DMS114 treated with DMSO at 0.1 percent for 48 hours (cell line): Measurements from ENCODE around the gene MED29.

Experiments used
- DNase-seq: peaks from one replicate; lab custom pipeline; 2025; ENCODE audit not compliant: unreplicated experiment; lab: John Stamatoyannopoulos, UW

MED29 gene

DNA sequence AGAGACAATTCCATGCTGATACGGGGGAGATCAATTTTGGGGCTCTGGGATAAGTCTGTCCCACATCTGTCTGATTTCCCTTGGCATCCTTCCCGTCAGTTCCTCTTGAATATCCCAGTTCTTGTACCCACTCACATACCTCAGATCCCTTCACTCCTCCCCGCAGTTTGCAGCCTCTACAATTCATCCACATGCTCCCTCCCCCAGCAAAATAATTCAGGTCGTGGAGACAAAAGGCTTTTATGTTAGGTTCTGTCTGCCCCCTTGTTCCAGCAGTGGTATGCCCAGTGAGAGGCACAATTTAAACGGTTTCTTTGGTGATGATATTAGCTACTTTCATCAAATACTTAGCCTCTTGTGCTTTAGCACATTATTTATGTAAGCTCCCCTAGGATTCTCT is 35.0 kb downstream of the MED29 start:
- no peak for DNase-seq

GRCh38 chr19:39427707-39428106 is 36.5 kb downstream of the MED29 start:
- DNase-seq: no peak

DNA sequence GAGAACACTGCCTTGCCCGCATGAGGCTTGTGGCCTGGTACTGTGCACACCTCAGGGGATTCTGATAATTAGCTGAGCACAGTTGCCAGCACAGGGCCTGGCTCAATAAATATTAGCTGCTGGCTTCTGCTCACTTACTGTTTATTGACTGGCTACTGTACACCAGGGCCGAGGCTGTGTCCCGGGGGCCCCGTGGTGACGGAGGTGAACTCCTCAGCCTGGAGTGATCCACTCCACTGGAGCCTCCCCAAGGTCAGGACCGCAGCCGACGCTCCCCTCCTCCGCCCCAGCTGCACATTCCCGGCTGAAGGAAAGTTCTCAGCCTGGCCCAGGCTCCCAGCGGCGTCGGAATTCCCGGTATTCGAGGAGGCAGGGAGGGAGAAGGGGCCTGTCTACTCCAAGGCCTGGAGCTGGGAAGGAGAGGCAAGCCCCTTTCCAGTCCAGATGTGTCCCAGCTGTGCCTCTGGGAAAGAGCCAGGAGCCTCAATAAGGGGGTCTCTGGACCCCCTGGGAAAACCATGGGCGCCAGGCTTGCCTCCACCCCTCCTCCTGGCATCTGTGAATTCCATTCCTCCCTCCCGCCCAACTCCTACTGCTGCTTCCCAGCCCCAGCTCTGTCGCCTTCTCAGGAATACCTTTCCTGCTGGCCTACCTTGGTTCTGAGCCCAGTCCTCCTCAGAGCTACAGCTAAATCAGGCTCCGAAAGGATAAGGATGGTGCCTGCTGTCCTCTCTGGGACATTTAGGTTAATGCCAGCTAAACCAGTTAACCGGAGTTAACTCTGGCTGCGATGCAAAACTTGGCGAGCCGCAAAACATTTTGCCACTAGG is 37.3 kb downstream of the MED29 start:
- peak; percentile 65 for DNase-seq

DNA sequence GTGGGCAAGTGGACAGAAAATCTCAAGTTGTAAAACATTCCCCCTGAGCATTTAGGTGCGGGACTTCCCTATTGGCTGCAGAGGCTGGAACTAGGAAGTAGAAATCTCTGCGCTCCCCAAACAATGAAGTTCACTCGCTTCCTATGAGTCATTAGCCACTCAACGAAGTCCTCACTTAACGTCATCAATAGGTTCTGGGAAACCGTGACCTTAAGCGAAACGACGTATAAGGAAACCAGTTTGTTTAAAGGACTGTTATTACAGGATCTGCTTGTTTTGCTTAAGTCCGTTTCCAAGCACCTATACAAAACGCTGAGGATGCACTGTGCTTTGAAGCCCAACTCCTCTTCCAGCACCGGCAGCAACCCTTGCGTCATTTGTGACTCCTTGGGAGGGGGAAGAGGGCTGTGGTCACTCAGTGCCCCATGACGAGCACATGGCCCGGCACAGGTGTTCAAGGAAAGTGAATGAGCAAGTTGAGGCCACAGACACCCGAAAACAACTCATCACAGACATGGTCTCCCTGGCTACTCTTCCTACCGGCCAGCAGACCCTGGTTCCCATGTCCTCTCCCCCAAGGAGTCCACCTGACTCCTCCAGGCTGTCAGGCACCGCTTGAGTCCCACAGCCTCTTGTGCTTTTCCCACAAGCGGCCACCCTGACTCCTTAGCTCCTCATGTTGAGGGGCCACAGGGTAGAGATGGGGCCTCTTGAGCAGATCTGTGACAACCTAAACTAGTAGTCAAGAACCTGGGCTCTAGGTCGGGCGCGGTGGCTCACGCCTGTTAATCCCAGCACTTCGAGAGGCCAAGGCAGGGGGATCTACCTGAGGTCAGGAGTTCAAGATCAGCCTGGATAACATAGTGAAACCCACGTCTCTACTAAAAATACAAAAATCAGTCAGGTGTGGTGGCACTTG is 39.8 kb downstream of the MED29 start:
- DNase-seq: peak; percentile 59

- DNase-seq: no peak
Measured at GRCh38 chr19:39432677-39433025, 41.5 kb downstream of the MED29 start.

GRCh38 chr19:39433480-39434079 is 42.4 kb downstream of the MED29 start:
- no peak for DNase-seq

- DNase-seq: no peak
Measured at GRCh38 chr19:39434123-39435076, 43.2 kb downstream of the MED29 start.

DNA sequence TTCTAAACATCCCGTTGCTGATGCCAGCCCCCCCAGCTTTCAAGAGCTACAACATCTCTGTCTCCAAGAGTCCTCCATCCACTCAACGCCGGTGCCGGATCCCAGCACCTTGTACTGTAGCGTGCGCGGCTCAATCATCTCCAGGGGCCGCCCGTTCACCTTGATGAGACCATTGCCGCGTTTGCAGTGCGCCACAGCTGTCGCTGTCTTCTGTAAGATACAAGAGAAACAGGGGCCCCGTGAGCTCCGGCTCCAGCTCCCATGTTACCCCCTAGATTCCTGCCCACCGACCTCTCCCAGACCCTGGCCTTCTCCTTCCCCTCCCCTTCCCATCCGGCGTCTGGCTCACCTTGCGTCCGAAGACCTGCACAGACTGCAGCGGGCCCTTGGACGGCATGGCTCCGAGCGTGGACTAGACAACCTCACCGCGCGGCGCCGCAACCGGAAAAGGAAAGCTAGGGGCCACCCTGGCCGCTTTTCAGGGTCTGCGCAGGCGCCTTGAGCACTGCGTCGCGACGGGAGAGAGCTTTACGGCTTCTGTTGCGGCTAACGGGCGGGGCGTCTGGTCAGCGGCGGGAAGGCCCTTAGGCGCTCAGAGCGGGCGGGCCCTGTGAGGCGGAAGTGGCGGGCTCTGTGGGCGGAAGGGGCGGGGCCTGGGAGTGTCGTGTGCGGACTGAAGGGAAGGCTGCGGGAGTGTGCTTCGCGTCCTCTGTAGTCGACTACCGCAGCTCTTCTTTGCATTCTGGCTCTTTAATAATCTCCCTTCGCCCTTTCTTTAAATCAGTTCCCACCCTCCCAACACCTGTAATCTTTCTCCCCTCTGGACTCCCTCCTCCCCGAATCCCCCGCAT is 44.5 kb downstream of the MED29 start, which contains the start of gene RPS16:
RPS16 (minus strand) TSS at position 451 of the 851 bp plus-strand sequence; CDS start at position 397, 54 bp downstream.
- DNase-seq: peak; percentile 98

DNA sequence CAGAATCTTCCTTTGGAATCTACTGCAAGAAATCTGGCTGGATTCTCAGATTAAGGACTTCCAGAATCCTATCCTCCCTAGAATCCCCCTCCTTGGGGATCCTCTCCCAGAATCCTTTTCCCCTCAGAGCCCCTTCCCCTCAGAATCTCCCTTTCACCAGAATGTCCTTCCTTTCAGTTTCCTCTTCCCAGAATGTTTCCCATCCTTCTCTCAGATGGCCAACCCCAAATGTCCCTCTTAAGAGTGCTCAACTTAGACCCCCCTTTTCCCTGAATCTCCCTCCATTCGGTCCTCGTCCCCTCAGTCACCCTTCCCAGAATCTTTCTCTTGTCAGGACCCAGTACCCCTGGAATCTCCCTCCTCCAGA is 45.2 kb downstream of the MED29 start:
- DNase-seq: no peak

GRCh38 chr19:39438270-39438934 is 47.2 kb downstream of the MED29 start:
- no peak for DNase-seq

GRCh38 chr19:39444598-39445195 is 53.5 kb downstream of the MED29 start:
- no peak for DNase-seq

GRCh38 chr19:39445196-39446111 is 54.3 kb downstream of the MED29 start, which contains the start of gene SUPT5H:
Gene SUPT5H (plus strand): TSS chr19:39445582. CDS start chr19:39445891, 309 bp downstream.
- peak; percentile 89 for DNase-seq

- DNase-seq: no peak
Measured at GRCh38 chr19:39446365-39447084, 55.3 kb downstream of the MED29 start.

DNA sequence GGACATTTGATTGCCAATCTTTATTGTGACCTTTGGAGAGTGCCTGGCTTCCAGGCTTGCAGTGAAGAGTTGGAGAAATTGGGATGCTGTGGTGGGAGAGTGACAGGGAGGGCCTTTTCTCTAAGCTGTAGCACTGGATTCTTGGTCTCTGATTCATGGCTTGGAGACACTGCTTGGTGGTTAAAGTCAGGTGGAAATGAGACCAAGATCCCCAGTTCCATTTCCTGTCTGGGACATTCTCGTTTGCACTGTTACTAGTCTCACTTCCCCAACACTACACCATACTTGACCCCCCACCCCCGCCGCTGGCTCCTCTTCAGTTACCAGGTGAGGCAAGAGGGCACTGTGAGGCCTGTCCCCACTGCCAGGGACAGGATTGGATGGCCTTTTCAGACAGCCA is 57.1 kb downstream of the MED29 start:
- DNase-seq: no peak

GRCh38 chr19:39449116-39449797 is 58.1 kb downstream of the MED29 start:
- no peak for DNase-seq
